ENCODE results near the gene CCNB1IP1. TPM values are rescaled to one million over a fixed set of nuclear protein-coding genes. Genes with fewer than 3 reads are reported as not detected.

The CCNB1IP1 gene
- total and polyA plus RNA-seq, 2 of the 4 experiments (the other 2 are of a cell fraction) = 27.5 to 34.6 TPM

- no peaks in the 10 kb centered on the region for H4K20me1 ChIP-seq (ENCODE audit: insufficient read depth, low read length)
- ATAC-seq (ENCODE audit: low read depth) = no peak
- whole genome bisulfite sequencing, 2 experiments (ENCODE audit: extremely low coverage in 2 of 2, insufficient read length in 1 of 2) = 100% methylated on average over 3 of the region's 6 CpGs; no CpG with 5 or more reads in 1 of the 2 experiments
- no peak overlapping the region for H3K4me3 ChIP-seq (ENCODE audit: insufficient read depth, low read depth, low read length)
- no peaks in the 10 kb centered on the region for H3K79me1 ChIP-seq (ENCODE audit: low read depth in 1 of 2, low read length in 2 of 2)
- no peaks in the 10 kb centered on the region for H3K27me3 ChIP-seq (ENCODE audit: control insufficient read depth, insufficient read depth, low read length)
- no peak overlapping the region for H2AK5ac ChIP-seq (ENCODE audit: low read depth, low read length)
- POLR2A ChIA-PET (ENCODE audit: unreplicated experiment) = no interaction called here
- no TSS peak for BruUV-seq (replicated peaks)
- H3K14ac ChIP-seq (replicated peaks; ENCODE audit: low read depth, low read length) = no peak overlapping the region
- no peak overlapping the region for H3K23ac ChIP-seq (ENCODE audit: low read depth, low read length)
- H2BK5ac ChIP-seq (ENCODE audit: low read depth, low read length, poor library complexity, severe bottlenecking) = no peak overlapping the region
- peaks cover 80% of the 10 kb centered on the region for H3K36me3 ChIP-seq (ENCODE audit: control insufficient read depth, insufficient read depth, low read length)
- dilution Hi-C loops (cut with HindIII; ENCODE audit: low sequenced_read_pairs, unreplicated experiment) = no loop called here
- DNase-seq = no peak
- in situ Hi-C loops (cut with MboI; ENCODE audit: low sequenced_read_pairs) = no loop called here
- no peak overlapping the region for H3K56ac ChIP-seq (ENCODE audit: extremely low read depth, insufficient read depth, low read length)
- H2BK20ac ChIP-seq (ENCODE audit: low read depth, low read length) = no peak overlapping the region
- intact Hi-C loops (cut with micrococcal nuclease) = no loop called here
- no peak overlapping the region for H3K4ac ChIP-seq (ENCODE audit: low read depth, low read length)
- H2BK120ac ChIP-seq (ENCODE audit: low read depth, low read length) = no peak overlapping the region
- H2AK9ac ChIP-seq (replicated peaks; ENCODE audit: low read depth, low read length, poor library complexity) = no peak overlapping the region
- H3K18ac ChIP-seq (ENCODE audit: low read depth, low read length) = no peak overlapping the region
- no peak overlapping the region for H4K91ac ChIP-seq (ENCODE audit: insufficient read depth, low read depth, low read length)
- no peak overlapping the region for H4K5ac ChIP-seq (ENCODE audit: low read depth, low read length)
- H2BK15ac ChIP-seq (ENCODE audit: low read depth, low read length) = no peak overlapping the region
- CTCF ChIA-PET = no interaction called here
- no peaks in the 10 kb centered on the region for H3K9me1 ChIP-seq (ENCODE audit: insufficient read depth, low read length)
- H2AFZ ChIP-seq (replicated peaks; ENCODE audit: low read length, poor library complexity) = no peak overlapping the region
- no peaks in the 10 kb centered on the region for H3K4me1 ChIP-seq (ENCODE audit: control insufficient read depth, insufficient read depth, low read length)
- no peak overlapping the region for H4K8ac ChIP-seq (ENCODE audit: low read depth in 2 of 2, low read length in 2 of 2)
- no peak overlapping the region for H3K4me2 ChIP-seq (ENCODE audit: low read depth, low read length)
- H3K27ac ChIP-seq (ENCODE audit: insufficient read depth, low read length) = no peak overlapping the region
- no peaks in the 10 kb centered on the region for H3K9me3 ChIP-seq (ENCODE audit: control insufficient read depth, insufficient read depth, low read length)
- TF ChIP-seq FOS (IDR thresholded peaks at IDR 0.05; ENCODE audit: low read depth, low read length) (no peak), CTCF (conservative IDR thresholded peaks at IDR 0.05; ENCODE audit: low read depth, low read length) (no peak), POLR2A (IDR thresholded peaks at IDR 0.05; ENCODE audit: low read depth, low read length) (no peak), USF2 (IDR thresholded peaks at IDR 0.05; ENCODE audit: low read depth, low read length) (no peak), RCOR1 (IDR thresholded peaks at IDR 0.05; ENCODE audit: insufficient replicate concordance, low read length) (no peak), NFE2L2 (IDR thresholded peaks at IDR 0.05; ENCODE audit: low read depth, low read length) (no peak), CHD1 (IDR thresholded peaks at IDR 0.05; ENCODE audit: low read depth, low read length) (no peak), SMC3 (IDR thresholded peaks at IDR 0.05; ENCODE audit: low read depth, low read length) (no peak), RAD21 (IDR thresholded peaks at IDR 0.05; ENCODE audit: low read length) (no peak), RFX5 (IDR thresholded peaks at IDR 0.05; ENCODE audit: low read depth, low read length) (no peak), CEBPB (IDR thresholded peaks at IDR 0.05; ENCODE audit: low read depth, low read length) (no peak), MAFK (IDR thresholded peaks at IDR 0.05; ENCODE audit: low read depth, low read length) (no peak)
- no peak overlapping the region for H3K9ac ChIP-seq (ENCODE audit: low read depth, low read length)
These were observed 47.6 kb upstream of the CCNB1IP1 start for GRCh38 chr14:20380681-20381080.

Measured in IMR-90 (cell line).